ENCODE measurements around the gene SEC16A. TPM values are rescaled to one million over a fixed set of nuclear protein-coding genes. Genes with fewer than 3 reads are reported as not detected.

Gene SEC16A
- total RNA-seq, 1 donor from 2014 or later: 94.5 TPM

GRCh38 chr9:136474974-136475865 is 7.6 kb downstream of the SEC16A start:
- no peak overlapping the region for H2AFZ ChIP-seq (ENCODE audit: low read depth, low read length)
- no peak overlapping the region for H3K4me2 ChIP-seq (ENCODE audit: low read length)
- no peak overlapping the region for H3K9ac ChIP-seq (ENCODE audit: low read length)
- no peaks in the 10 kb centered on the region for H3K27me3 Mint-ChIP-seq (ENCODE audit: low read depth, unreplicated experiment)
- H3K36me3 ChIP-seq (ENCODE audit: insufficient read depth, low read length): peaks cover 45% of the 10 kb centered on the region
- H3K4me3 Mint-ChIP-seq (ENCODE audit: unreplicated experiment): no peak overlapping the region
- FAIRE-seq (no peak), DNase-seq (ENCODE audit: low read depth) (no peak)
- peaks cover 100% of the 10 kb centered on the region for H3K79me2 ChIP-seq (ENCODE audit: insufficient read depth, low read length)
- peaks cover 10% of the 10 kb centered on the region for H3K4me1 Mint-ChIP-seq (ENCODE audit: low read depth, unreplicated experiment)
- no peaks in the 10 kb centered on the region for H3K9me3 ChIP-seq (ENCODE audit: insufficient read depth, low read depth, low read length)
- H3K4me1 ChIP-seq (ENCODE audit: insufficient read depth, low read length): no peaks in the 10 kb centered on the region
- H3K27ac Mint-ChIP-seq (ENCODE audit: unreplicated experiment): no peak overlapping the region
- H3K27me3 ChIP-seq (ENCODE audit: insufficient read depth, low read length): no peaks in the 10 kb centered on the region
- TF ChIP-seq, protein P1, sequence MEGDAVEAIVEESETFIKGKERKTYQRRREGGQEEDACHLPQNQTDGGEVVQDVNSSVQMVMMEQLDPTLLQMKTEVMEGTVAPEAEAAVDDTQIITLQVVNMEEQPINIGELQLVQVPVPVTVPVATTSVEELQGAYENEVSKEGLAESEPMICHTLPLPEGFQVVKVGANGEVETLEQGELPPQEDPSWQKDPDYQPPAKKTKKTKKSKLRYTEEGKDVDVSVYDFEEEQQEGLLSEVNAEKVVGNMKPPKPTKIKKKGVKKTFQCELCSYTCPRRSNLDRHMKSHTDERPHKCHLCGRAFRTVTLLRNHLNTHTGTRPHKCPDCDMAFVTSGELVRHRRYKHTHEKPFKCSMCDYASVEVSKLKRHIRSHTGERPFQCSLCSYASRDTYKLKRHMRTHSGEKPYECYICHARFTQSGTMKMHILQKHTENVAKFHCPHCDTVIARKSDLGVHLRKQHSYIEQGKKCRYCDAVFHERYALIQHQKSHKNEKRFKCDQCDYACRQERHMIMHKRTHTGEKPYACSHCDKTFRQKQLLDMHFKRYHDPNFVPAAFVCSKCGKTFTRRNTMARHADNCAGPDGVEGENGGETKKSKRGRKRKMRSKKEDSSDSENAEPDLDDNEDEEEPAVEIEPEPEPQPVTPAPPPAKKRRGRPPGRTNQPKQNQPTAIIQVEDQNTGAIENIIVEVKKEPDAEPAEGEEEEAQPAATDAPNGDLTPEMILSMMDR (IDR thresholded peaks at IDR 0.05; ENCODE audit: insufficient read depth, low read depth, low read length): no peak
- TF ChIP-seq EZH2 (IDR thresholded peaks at IDR 0.05; ENCODE audit: insufficient read depth, low read length): no peak
- H3K4me3 ChIP-seq (ENCODE audit: insufficient read depth, low read depth, low read length): no peak overlapping the region
- H4K20me1 ChIP-seq (ENCODE audit: insufficient read depth, low read length): peaks cover 100% of the 10 kb centered on the region
- H3K36me3 Mint-ChIP-seq (ENCODE audit: low read depth, unreplicated experiment): peaks cover 9% of the 10 kb centered on the region
- no peaks in the 10 kb centered on the region for H3K9me3 Mint-ChIP-seq (ENCODE audit: unreplicated experiment)
- H3K27ac ChIP-seq (ENCODE audit: low read depth, low read length): no peak overlapping the region

- FAIRE-seq (no peak), DNase-seq (ENCODE audit: low read depth) (no peak)
- TF ChIP-seq, protein P1 (IDR thresholded peaks at IDR 0.05; ENCODE audit: insufficient read depth, low read depth, low read length): no peak
- TF ChIP-seq EZH2 (IDR thresholded peaks at IDR 0.05; ENCODE audit: insufficient read depth, low read length): no peak
- Histone ChIP-seq H3K36me3 (ENCODE audit: insufficient read depth, low read length) (peaks cover 46% of the 10 kb centered on the region), H2AFZ (ENCODE audit: low read depth, low read length) (no peak overlapping the region), H3K79me2 (ENCODE audit: insufficient read depth, low read length) (peaks cover 100% of the 10 kb centered on the region), H3K27me3 (ENCODE audit: insufficient read depth, low read length) (no peaks in the 10 kb centered on the region), H3K4me2 (ENCODE audit: low read length) (no peak overlapping the region), H3K9me3 (ENCODE audit: insufficient read depth, low read depth, low read length) (no peaks in the 10 kb centered on the region), H4K20me1 (ENCODE audit: insufficient read depth, low read length) (peaks cover 100% of the 10 kb centered on the region), H3K9ac (ENCODE audit: low read length) (no peak overlapping the region), H3K4me1 (ENCODE audit: insufficient read depth, low read length) (no peaks in the 10 kb centered on the region), H3K4me3 (ENCODE audit: insufficient read depth, low read depth, low read length) (no peak overlapping the region), H3K27ac (ENCODE audit: low read depth, low read length) (no peak overlapping the region)
- Mint-ChIP-seq H3K9me3 (ENCODE audit: unreplicated experiment) (no peaks in the 10 kb centered on the region), H3K4me1 (ENCODE audit: low read depth, unreplicated experiment) (peaks cover 6% of the 10 kb centered on the region), H3K27ac (ENCODE audit: unreplicated experiment) (no peak overlapping the region), H3K27me3 (ENCODE audit: low read depth, unreplicated experiment) (no peaks in the 10 kb centered on the region), H3K4me3 (ENCODE audit: unreplicated experiment) (no peak overlapping the region), H3K36me3 (ENCODE audit: low read depth, unreplicated experiment) (peaks cover 11% of the 10 kb centered on the region)
Observed at GRCh38 chr9:136474021-136474640, 8.7 kb downstream of the SEC16A start.
